H9 (cell line): Measurements from ENCODE around the gene FBXO24. TPM values are rescaled to one million over a fixed set of nuclear protein-coding genes. Genes with fewer than 3 reads are reported as not detected.

Experiments
- DNase-seq: peaks from one replicate; pipeline ENCODE4 v3.0.0-alpha.2; 2017
- H2AFZ ChIP-seq: one replicate; pipeline ENCODE4 v1.6.1; 2013; ENCODE audit warnings: mild to moderate bottlenecking, low read length, control low read depth, moderate library complexity
- H2AK5ac ChIP-seq: 2 replicates; pipeline ENCODE4 v1.6.1; 2013; ENCODE audit warnings: low read length, control low read depth, mixed read lengths; ENCODE audit not compliant: insufficient read length
- H2BK120ac ChIP-seq: one replicate; pipeline ENCODE4 v1.6.1; 2013; ENCODE audit warnings: low read depth, mild to moderate bottlenecking, low read length, control low read depth, inconsistent platforms; ENCODE audit not compliant: poor library complexity, severe bottlenecking
- H2BK12ac ChIP-seq: 2 replicates; pipeline ENCODE4 v1.6.1; 2013; ENCODE audit warnings: low read length, control low read depth, mixed read lengths, low read depth; ENCODE audit not compliant: insufficient read length
- H2BK15ac ChIP-seq: 2 replicates; pipeline ENCODE4 v1.6.1; 2013; ENCODE audit warnings: low read depth, low read length, control low read depth
- H2BK20ac ChIP-seq: one replicate; pipeline ENCODE4 v1.6.1; 2013; ENCODE audit warnings: low read depth, mild to moderate bottlenecking, low read length, control low read depth, inconsistent platforms; ENCODE audit not compliant: poor library complexity, severe bottlenecking
- H2BK5ac ChIP-seq: 2 replicates; pipeline ENCODE4 v1.6.1; 2013; ENCODE audit warnings: low read length, control low read depth, mixed read lengths; ENCODE audit not compliant: insufficient read length
- H3K14ac ChIP-seq: 2 replicates; pipeline ENCODE4 v1.6.1; 2013; ENCODE audit warnings: low read length, control low read depth; ENCODE audit not compliant: insufficient read depth
- H3K18ac ChIP-seq: 2 replicates; pipeline ENCODE4 v1.6.1; 2013; ENCODE audit warnings: low read depth, mild to moderate bottlenecking, mixed read lengths, low read length, control low read depth; ENCODE audit not compliant: insufficient read length
- H3K23ac ChIP-seq: 2 replicates; pipeline ENCODE4 v1.6.1; 2013; ENCODE audit warnings: low read length, control low read depth, mixed read lengths, low read depth; ENCODE audit not compliant: insufficient read length
- H3K23me2 ChIP-seq: 2 replicates; pipeline ENCODE4 v1.6.1; 2013; ENCODE audit warnings: low read depth, mild to moderate bottlenecking, mixed read lengths, low read length, control low read depth; ENCODE audit not compliant: insufficient read length, poor library complexity, severe bottlenecking
- H3K27ac ChIP-seq: 2 replicates; pipeline ENCODE4 v1.5.1; 2013; ENCODE audit warnings: low read length, control low read depth, mixed read lengths, low read depth; ENCODE audit not compliant: insufficient read length
- H3K27me3 ChIP-seq: 2 replicates; pipeline ENCODE4 v1.6.1; 2013; ENCODE audit warnings: low read length, control low read depth, inconsistent platforms; ENCODE audit not compliant: insufficient read depth
- H3K4ac ChIP-seq: 2 replicates; pipeline ENCODE4 v1.6.1; 2013; ENCODE audit warnings: low read depth, mild to moderate bottlenecking, control low read depth, inconsistent platforms, low read length, moderate library complexity
- H3K4me1 ChIP-seq: 2 replicates; pipeline ENCODE4 v1.6.1; 2013; ENCODE audit warnings: low read length, control low read depth, inconsistent platforms; ENCODE audit not compliant: insufficient read depth
- H3K4me2 ChIP-seq: 2 replicates; pipeline ENCODE4 v1.6.1; 2013; ENCODE audit warnings: low read length, control low read depth, mixed read lengths; ENCODE audit not compliant: insufficient read length, insufficient read depth
- H3K56ac ChIP-seq: 2 replicates; pipeline ENCODE4 v1.6.1; 2013; ENCODE audit warnings: low read depth, mild to moderate bottlenecking, mixed read lengths, low read length, control low read depth; ENCODE audit not compliant: insufficient read length
- H3K79me1 ChIP-seq: 2 replicates; pipeline ENCODE4 v1.6.1; 2013; ENCODE audit warnings: low read depth, mild to moderate bottlenecking, moderate library complexity, low read length, control low read depth, inconsistent platforms; ENCODE audit not compliant: insufficient read depth, poor library complexity, severe bottlenecking
- H3K79me2 ChIP-seq: 2 replicates; pipeline ENCODE4 v1.6.1; 2013; ENCODE audit warnings: low read length, control low read depth, inconsistent platforms; ENCODE audit not compliant: insufficient read depth
- H3K9ac ChIP-seq: 2 replicates; pipeline ENCODE4 v1.6.1; 2013; ENCODE audit warnings: low read length, control low read depth, mixed read lengths; ENCODE audit not compliant: insufficient read length; ENCODE audit errors: extremely low read depth
- H3K9me3 ChIP-seq: one replicate; pipeline ENCODE4 v1.6.1; 2013; ENCODE audit warnings: low read depth, low read length, inconsistent platforms; ENCODE audit not compliant: control insufficient read depth
- H3T11ph ChIP-seq: one replicate; pipeline ENCODE4 v1.6.1; 2013; ENCODE audit warnings: mild to moderate bottlenecking, low read length, control low read depth, inconsistent platforms
- H4K20me1 ChIP-seq: one replicate; pipeline ENCODE4 v1.6.1; 2013; ENCODE audit not compliant: control insufficient read depth, insufficient read length, insufficient read depth
- H4K5ac ChIP-seq: 2 replicates; pipeline ENCODE4 v1.6.1; 2013; ENCODE audit warnings: low read depth, mild to moderate bottlenecking, mixed read lengths, low read length, control low read depth; ENCODE audit not compliant: insufficient read length
- H4K8ac ChIP-seq: replicated peaks from 2 replicates; pipeline ENCODE4 v1.6.1; 2013; ENCODE audit warnings: low read length, control low read depth, mixed read lengths, low read depth; ENCODE audit not compliant: insufficient read length
- H4K91ac ChIP-seq: 2 replicates; pipeline ENCODE4 v1.6.1; 2013; ENCODE audit warnings: low read depth, mild to moderate bottlenecking, moderate library complexity, mixed read lengths, low read length, control low read depth; ENCODE audit not compliant: insufficient read length
- H3K27ac Mint-ChIP-seq, 3 experiments: 2 replicates in 2 of 3; 3 replicates in 1 of 3; pipeline ENCODE4 v1.8.0; 2020 to 2021; ENCODE audit warnings: mixed read lengths in 3 of 3, mild to moderate bottlenecking in 1 of 3, moderate library complexity in 1 of 3
- H3K27me3 Mint-ChIP-seq: 2 replicates; pipeline ENCODE4 v1.8.0; 2021; ENCODE audit warnings: low read depth, mild to moderate bottlenecking, moderate library complexity, mixed read lengths
- H3K36me3 Mint-ChIP-seq, 3 experiments: 2 replicates in 2 of 3; 3 replicates in 1 of 3; pipeline ENCODE4 v1.8.0; 2020 to 2021; ENCODE audit warnings: low read depth in 3 of 3, mixed read lengths in 3 of 3; ENCODE audit not compliant: insufficient read depth in 1 of 3
- H3K4me1 Mint-ChIP-seq, 2 experiments: 2 replicates each; pipeline ENCODE4 v1.8.0; 2020; ENCODE audit warnings: mixed read lengths in 2 of 2
- H3K4me3 Mint-ChIP-seq, 2 experiments: 2 replicates in 1 of 2; 3 replicates in 1 of 2; pipeline ENCODE4 v1.8.0; 2020 to 2021; ENCODE audit warnings: mild to moderate bottlenecking in 2 of 2, mixed read lengths in 2 of 2, moderate library complexity in 1 of 2
- H3K9me3 Mint-ChIP-seq, 2 experiments: 2 replicates in 1 of 2; 3 replicates in 1 of 2; pipeline ENCODE4 v1.8.0; 2020; ENCODE audit warnings: mild to moderate bottlenecking in 2 of 2, mixed read lengths in 2 of 2, moderate library complexity in 1 of 2
- CTCF ChIP-seq: fragments of 200-600 bp; sonication (generic); conservative IDR thresholded peaks from 3 replicates; pipeline ENCODE4 v1.8.0; 2021; ENCODE audit warnings: antibody characterized with exemption, mild to moderate bottlenecking
- WGBS: extraction: QIAGEN DNeasy Blood & Tissue Kit; methylation state at CpG from one replicate; pipeline ENCODE4 v1.1.7; 2013; ENCODE audit warnings: missing lambda C conversion rate, low lambda C conversion rate, mixed read lengths; ENCODE audit not compliant: insufficient read length; ENCODE audit errors: extremely low coverage; 5-methylcytosine and 5-hydroxymethylcytosine counted together
- total RNA-seq: library from RNA; stranded (reverse); gene quantifications from 2 replicates; pipeline ENCODE4 v1.2.1, GENCODE V29; 2021

Gene FBXO24
- total RNA-seq, 1 experiment from 2014 or later = 0.85 TPM

- H3K27ac ChIP-seq = no peak overlapping the region
- H3K4ac ChIP-seq = no peak overlapping the region
- no peak overlapping the region for H2BK12ac ChIP-seq
- no peak overlapping the region for H4K8ac ChIP-seq
- H4K91ac ChIP-seq = no peak overlapping the region
- H4K20me1 ChIP-seq = no peaks in the 10 kb centered on the region
- H3K4me1 ChIP-seq = no peaks in the 10 kb centered on the region
- no peak overlapping the region for H3K14ac ChIP-seq
- no peaks in the 10 kb centered on the region for H3K9me3 ChIP-seq
- no peaks in the 10 kb centered on the region for H3K27me3 Mint-ChIP-seq
- no peak overlapping the region for H3K56ac ChIP-seq
- no peaks in the 10 kb centered on the region for H3K79me1 ChIP-seq
- TF ChIP-seq CTCF = no peak
- H3K4me1 Mint-ChIP-seq = peaks cover 4% of the 10 kb centered on the region in 2 experiments
- 0 out of 7 replicates have a peak overlapping the region, but pooled peaks of 1 of the 3 experiments have one; percentile 17 for H3K27ac Mint-ChIP-seq
- H2BK20ac ChIP-seq = no peak overlapping the region
- H2AFZ ChIP-seq = no peak overlapping the region
- no peaks in the 10 kb centered on the region for H3K27me3 ChIP-seq
- no peak overlapping the region for H4K5ac ChIP-seq
- H3K9ac ChIP-seq = no peak overlapping the region
- WGBS = no CpG with 5 or more reads among the region's 2 CpGs
- H3K4me2 ChIP-seq = no peak overlapping the region
- no peak overlapping the region for H3K18ac ChIP-seq
- no peak overlapping the region for H2BK5ac ChIP-seq
- no peak overlapping the region for H2AK5ac ChIP-seq
- H3K23ac ChIP-seq = no peak overlapping the region
- H3T11ph ChIP-seq = no peak overlapping the region
- no peak overlapping the region for H3K4me3 Mint-ChIP-seq
- no peak overlapping the region for H2BK15ac ChIP-seq
- H3K9me3 Mint-ChIP-seq = no peaks in the 10 kb centered on the region
- DNase-seq = no peak
- H3K23me2 ChIP-seq = no peaks in the 10 kb centered on the region
- no peak overlapping the region for H2BK120ac ChIP-seq
- no peaks in the 10 kb centered on the region for H3K79me2 ChIP-seq
- H3K36me3 Mint-ChIP-seq = peaks cover 2 to 39% (median 33%) of the 10 kb centered on the region in 3 experiments; a peak in 6 of 7 replicates
Measured at GRCh38 chr7:100552532-100552931, 33.6 kb upstream of the FBXO24 start.
